HG03469 (cell line): ENCODE data around the gene RSPH4A.
"Not testable (repeated sequence)": the region's sequence is repeated elsewhere in the genome, so short reads cannot be mapped to it uniquely, and the experiment has no call there.

ENCODE experiments used
- ATAC-seq: cut with Tn5 transposase; IDR thresholded peaks from one replicate; pipeline ENCODE4 v1.9.1; 2021; ENCODE audit warnings: mild to moderate bottlenecking, moderate library complexity, moderate number of reproducible peaks; ENCODE audit not compliant: unreplicated experiment

The RSPH4A gene

DNA sequence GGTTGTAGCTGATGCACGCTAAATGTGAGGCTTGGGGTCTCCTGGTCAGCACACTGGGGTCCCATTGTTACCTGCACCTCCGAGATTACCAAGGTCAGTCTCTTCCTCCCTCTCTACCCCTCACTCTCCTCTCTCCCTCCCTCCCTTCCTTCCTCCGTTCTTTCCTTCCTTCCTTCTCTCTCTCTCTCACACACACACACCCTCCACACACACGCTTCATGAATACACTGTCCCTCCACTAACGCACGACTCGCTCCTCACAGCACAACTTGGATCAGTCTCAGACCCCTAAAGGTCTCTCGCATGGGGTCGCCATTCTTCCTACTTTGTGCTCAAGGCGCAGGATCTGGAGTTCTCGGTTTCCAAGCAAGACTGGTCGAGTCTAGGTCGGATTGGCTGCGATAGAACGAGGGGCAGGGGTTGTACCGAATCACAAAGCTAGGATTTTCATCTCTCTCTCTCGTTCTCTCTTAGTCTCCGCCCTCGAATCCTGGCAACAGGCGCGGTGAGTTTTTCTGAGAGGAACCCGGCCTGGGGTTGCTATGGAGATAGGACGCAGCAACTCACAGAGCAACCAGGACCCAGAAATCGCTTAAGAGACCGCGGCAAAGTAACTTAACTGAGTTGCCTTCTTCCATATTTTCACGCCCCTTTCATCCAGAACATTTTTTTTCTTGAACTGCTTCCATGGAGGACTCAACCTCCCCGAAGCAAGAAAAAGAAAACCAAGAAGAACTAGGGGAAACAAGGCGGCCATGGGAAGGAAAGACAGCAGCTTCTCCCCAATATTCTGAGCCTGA is at the start of gene RSPH4A:
Gene RSPH4A (plus strand): TSS at position 543 of the 800 bp plus-strand sequence. CDS start 145 bp downstream, at position 688.
- ATAC-seq: peak; percentile 98

DNA sequence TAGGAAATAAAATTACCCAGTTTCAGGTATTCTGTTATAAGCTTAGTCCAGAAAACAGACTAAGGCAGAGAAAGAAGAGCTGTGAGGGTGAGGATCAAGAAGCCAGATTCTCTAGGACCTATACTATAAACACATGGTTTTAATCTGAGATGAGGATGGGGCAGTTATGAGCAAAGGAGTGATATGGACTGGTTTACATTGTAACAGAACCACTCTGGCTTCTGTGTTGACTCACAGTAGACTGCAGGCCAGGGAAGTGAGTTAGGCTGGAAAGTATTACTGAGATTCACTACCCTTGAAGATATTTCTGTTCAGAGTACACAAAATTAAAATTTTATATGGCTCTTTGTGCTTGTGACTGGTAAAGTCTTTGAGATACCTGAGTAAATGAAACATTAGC is 48.2 kb upstream of the RSPH4A start:
- ATAC-seq: no peak

DNA sequence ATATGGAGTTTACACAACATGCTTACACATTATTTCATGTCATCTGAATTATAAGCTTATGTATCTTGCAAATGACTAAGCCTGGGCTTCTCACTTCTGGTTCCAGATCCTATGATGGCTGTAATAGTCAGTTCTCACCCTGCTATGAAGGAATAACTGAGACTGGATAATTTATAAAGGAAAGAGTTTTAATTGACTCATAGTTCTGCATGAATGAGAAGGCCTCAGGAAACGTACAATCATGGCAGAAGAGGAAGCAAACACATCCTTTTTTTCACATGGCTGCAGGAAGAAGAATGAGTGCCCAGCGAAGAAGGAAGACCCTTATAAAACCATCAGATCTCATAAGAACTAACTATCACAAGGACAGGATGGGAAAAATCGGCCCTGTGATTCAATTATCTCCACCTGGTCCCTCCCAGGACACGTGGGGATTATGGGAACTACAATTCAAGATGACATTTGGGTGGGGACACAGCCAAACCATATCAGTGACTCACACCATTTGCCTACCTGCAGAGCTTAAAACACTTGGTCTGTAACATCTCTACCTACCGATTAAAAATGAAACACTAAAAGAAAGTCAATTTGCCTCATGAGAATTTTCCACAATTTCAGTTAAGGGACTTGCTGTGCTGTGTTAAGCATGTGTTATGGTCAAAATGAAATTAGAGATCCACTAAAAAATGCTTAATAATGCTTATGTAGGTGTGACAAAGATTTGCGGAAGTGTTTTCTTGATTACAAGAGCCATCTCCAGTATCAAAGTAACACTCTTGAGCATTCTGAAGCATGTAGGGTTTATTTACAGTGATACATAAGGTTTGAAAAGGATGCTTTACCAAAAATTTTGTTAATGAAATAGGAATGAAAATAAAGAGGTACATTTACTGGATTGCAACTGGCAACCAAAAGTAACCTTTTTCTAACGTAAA is 47.2 kb upstream of the RSPH4A start:
- no peak for ATAC-seq

DNA sequence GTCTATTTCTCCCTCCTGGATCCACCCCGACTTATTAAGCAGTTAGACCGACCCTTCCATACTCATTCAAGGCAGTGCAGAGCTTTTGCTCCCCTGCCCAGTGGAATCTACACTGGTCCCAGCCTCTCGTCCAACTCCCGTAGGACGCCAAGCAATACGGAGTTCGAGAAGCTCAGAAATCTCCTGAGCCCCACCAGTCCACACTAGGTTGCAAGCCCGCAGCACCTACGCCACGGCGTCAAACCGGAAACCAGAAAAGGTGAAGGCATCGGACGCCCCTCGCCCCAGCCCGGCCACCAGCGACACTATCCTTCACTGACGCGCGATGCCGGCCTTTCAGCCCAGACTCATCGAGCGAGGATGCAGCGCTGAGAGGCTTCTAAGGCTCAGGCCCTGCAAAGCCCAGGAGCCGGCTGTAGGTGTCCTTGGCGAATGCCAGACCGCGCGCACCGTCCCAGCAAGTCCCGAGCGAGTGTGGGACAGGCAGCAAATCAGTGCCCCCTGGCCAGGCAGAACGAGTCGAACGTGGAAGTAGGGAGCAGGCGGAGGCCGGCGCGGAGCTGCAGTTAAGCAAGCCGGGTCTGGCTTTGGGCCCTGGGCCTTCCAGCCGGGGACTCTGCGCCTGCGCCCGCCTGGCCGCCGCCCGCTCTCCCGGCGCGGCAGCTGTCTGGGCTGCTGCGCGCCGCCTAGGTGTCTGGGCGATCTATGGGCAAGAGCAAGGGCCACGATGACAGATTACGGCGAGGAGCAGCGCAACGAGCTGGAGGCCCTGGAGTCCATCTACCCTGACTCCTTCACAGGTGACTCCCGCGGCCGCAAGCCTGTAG is 45.2 kb upstream of the RSPH4A start, which contains the start of gene RWDD1:
Gene RWDD1 (plus strand): TSS at position 649 of the 827 bp plus-strand sequence. CDS start 79 bp downstream, at position 728.
- ATAC-seq: peak; percentile 88

DNA sequence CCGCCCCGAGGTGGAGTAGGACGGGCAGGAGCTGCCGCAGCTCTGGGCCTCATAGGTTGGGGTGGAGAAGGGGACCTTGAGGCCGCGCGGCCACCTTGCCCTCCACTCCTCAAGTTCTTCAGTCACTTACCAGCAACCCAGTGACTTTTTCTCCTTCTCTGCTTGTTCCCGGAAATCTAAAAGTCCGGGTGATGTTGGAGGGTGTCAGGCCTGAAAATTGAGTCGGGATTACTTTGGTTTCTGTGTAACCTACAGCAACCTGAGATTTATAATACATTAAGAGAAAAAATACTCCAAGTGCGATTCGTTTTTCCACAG is 44.6 kb upstream of the RSPH4A start:
- ATAC-seq: no peak

DNA sequence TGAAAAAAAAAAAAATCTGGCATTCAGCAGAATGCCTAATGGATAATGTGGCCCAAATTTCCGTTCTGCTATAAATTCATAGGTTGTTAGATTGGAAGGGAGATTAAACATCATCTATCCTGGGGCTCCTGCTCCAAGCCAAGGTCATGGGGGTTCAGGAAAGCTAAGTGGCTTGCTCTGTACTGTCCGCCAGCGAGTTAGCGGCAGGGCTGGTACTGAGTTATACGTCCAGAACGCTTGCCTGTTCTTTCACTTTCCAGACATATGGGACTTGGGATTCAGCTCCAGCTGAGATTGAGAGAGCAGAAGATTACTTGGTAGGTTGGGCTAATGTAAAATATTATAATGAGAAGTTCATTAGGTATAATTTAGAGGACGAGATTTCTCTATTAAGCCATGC is 44.1 kb upstream of the RSPH4A start:
- no peak for ATAC-seq

DNA sequence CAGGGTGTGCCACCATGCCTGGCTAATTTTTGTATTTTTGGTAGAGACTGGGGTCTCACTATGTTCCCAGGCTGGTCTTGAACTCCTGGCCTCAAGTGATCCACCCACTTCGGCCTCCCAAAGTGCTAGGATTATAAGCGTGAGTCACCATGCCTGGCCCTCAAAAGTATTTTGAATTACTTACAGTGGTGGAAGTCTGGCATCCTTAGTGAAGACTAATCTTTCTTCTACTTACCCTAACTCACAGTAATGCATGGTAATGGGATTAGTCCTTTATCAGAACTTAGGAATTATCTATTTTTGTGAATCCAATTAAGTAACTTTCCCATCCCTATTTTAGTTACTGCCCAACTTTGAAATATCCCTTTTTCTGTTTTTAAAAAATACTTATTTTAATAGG is 41.1 kb upstream of the RSPH4A start:
- no peak for ATAC-seq

DNA sequence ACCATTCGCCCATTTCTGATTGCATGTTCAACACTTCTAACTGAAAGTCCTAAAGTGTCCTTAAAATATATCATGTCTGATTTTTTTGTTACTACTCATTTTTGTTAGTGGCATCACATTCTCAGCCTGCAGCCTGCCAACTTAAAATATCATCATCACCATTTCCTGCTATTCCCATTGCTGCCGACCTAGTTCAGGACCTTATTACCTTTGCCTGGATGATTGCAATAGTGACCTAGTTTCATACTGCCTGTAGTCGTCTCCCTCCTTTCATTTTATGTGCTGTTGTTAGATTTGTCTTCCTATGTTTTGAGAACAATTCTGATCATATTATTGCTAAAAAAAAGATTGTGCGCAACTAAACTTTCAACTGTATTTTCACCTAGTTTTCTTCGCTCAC is 38.8 kb upstream of the RSPH4A start:
- ATAC-seq: no peak

DNA sequence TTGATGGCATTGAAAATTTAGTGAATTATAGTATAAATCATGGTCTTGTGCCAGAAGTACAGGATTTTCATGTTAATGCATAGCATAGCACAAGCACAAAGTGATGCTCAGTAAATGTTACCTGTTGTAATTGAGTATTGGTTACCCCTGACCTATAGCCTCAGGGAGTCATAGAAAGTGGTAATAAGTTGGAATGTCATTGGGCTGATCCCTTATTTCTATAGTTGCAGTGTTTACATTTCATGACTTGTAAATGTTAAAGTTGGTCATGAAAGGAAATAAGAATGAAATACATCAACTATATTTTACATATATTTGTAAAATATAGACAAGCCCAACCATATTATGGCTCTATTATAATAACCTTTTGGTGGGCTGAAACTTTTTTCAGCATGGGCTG is 37.9 kb upstream of the RSPH4A start:
- no peak for ATAC-seq

DNA sequence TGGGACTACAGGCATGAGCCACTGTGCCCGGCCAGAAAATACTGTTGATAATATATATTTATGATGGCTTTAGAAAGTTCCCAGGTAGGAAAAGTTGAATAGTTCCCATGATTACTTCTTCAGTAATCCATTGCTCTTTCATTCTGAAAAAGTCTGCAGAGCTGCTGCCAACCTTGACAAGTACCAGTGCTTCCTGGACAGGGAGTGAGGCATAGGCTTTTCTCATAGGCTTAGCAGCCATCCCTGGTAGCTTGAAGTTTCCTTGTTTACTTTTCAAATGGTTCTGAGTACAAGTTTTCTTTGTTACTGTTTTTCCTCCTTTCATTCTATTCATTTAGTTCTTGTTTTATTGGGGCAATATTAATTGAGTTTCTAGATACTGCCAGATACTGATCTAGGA is 37.1 kb upstream of the RSPH4A start:
- ATAC-seq: no peak

DNA sequence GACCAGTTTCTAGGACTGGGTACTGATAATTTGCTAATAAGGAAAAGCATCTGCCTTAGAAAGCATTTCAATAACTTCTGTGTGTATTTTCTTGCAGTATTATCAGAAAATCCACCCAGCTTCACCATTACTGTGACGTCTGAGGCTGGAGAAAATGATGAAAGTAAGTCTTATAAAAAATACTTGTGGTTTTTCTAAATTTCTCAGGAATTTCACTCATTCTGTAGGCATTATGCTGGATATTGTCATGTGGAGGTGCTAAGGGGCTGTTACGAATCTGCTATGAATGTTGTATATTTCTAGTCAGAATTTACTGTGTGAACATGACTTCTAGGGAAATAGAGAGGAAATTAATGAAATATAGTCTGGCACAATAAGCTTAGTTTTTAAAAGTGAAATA is 36.1 kb upstream of the RSPH4A start:
- ATAC-seq: no peak

DNA sequence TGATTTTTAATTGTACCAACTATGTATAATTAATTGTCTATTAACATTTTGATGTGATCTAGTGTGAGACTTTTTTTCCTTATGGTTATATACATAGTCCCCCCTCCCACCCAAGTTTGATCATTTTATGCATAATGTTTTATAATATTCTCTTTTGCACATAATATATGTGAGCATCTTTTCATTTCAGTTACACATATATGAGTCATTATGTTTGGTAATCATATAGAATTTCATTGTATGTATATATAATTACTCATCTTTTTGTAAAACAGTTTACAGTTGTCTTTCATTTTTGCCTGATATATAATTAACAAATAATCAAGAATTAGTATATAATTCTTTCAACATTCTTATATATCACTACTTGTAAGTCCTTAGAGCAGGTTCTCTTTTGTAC is 30.0 kb upstream of the RSPH4A start:
- ATAC-seq: no peak

DNA sequence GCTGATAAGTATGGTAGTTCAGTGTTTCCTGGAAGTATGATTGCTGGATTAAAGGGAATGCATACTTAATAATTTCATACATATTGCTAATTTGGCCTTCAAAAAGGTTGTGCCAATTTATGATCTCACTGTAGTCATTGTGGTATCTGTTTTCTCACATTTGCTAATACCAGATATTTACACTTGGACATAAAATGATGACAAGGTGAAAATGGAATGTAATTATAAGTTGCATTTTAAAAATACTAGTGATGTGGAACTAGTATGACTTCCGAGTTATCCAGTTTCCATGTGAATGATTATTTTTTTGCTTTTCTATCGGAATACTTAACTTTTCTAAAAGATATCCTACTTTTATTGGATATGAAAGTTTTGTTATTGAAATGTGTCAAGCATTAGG is 29.5 kb upstream of the RSPH4A start:
- ATAC-seq: no peak

DNA sequence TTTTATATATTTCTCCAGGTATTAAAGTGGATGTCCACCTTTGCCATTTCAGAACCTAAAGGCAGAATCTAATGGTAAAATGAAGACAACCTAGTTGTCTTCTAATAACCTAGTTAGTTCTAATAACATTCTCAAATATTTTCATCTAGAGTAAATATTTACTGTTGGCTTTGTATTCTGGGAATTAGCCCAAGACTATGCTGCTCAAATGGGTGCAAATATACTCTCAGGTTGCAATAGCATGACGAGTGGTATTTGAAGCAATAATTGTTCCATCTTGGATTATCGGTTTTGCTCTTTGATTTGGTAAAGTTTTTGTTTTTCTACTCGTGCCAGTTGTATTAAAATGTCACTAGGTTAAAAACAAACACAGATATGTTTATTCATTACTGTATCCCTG is 21.0 kb upstream of the RSPH4A start:
- ATAC-seq: no peak

DNA sequence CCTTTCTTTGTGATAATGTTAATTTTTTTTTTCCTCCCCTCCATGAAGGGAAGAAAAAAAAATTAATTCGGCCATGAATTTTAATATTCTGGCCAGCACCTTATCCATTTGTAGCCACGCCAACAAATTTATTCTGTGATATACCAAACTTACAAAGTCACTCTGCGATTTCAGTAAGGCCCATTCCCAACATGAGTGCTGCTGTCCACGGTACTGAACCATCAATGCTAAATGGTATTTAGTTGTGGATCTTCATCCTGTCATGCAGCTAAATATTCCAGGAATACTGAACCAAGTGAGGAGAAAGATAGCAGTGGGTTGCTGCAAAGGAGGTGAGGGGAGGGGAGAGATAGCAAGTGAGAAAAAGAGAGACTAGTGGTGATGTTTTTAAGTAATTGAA is 19.5 kb upstream of the RSPH4A start:
- no peak for ATAC-seq

DNA sequence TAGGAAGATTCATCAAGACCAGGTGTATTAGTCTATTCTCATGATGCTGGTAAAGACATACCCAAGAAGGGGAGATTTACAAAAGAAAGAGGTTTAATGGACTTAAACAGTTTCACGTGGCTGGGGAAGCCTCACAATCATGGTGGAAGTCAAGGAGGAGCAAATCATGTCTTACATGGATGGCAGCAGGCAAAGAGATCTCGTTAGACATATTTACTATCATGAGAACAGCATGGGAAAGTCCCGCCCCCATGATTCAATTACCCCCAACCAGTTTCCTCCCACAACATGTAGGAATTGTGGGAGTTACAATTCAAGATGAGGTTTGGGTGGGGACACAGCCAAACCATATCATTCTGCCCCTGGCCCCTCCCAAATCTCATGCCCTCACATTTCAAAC is 12.4 kb upstream of the RSPH4A start:
- ATAC-seq: not testable (repeated sequence)

DNA sequence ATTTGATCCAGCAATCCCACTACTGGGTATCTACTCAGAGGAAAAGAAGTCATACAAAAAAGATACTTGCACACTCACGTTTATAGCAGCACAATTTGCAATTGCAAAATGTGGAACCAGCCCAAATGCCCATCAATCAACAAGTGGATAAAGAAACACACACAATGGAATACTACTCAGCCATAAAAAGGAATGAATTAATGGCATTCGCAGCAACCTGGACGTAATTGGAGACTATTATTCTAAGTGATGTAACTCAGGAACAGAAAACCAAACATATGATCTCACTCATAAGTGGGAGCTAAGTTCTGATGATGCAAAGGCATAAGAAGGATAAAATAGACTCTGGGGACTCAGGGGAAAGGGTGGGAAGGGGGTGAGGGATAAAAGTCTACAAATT is 11.4 kb upstream of the RSPH4A start:
- not testable (repeated sequence) for ATAC-seq

DNA sequence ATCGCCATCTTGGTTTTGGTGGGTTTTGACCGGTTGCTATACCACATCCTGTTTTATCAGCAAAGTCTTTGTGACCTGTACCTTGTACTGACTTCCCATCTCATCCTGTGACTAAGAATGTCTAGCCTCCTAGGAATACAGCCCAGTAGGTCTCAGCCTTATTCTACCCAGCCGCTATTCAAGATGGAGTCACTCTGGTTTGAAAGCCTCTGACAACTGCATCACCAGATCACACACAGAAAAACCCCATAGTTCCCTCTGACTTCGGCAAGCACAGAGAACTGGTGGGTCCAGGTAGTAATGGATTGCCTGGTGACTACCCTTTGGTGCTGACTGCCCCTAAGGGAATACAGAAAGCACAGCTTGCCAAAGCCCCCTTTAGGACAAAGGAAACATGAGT is 10.3 kb upstream of the RSPH4A start:
- no peak for ATAC-seq

DNA sequence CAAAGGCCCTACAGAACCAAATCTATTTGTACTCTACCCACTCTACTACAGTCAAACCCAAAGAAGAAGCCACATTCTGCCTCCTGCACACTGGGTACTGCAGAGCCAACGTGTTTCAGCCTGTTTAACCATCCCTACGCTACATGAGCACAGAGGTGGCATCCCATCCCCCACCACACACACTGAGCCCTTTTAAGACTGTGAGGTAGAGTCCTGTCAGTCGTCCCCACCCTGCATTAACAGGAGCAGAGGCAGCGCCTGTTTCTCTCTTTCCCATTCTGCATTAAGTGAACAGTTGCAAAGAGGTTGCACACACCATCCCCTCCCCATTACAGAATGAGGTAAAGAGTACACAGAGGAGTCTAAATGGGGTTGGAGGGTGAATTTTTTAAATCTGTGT is 5.2 kb upstream of the RSPH4A start:
- ATAC-seq: no peak

DNA sequence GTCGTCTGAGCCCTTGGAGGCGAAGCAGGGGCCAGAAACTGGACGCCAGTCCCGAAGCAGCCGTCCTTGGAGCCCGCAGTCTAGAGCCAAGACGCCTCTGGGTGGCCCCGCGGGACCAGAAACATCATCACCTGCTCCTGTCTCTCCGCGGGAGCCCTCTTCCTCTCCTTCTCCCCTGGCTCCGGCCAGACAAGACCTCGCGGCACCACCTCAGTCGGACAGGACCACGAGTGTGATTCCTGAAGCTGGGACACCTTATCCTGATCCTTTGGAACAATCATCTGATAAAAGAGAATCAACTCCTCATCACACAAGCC is 416 bp downstream of the RSPH4A start:
- no peak for ATAC-seq
